C4-2B (cell line): ENCODE results near the gene CAMK2N1.

Source experiments
- CTCF ChIP-seq: fragments of 450-650 bp; conservative IDR thresholded peaks from 2 replicates; pipeline ENCODE4 v1.5.1; 2017; ENCODE audit warnings: mild to moderate bottlenecking
- ZFX ChIP-seq: fragments of 450-650 bp; IDR thresholded peaks from 2 replicates; pipeline ENCODE4 v1.6.1; 2017

GRCh38 chr1:20480951-20481617, 4.9 kb downstream of the CAMK2N1 start:
- TF ChIP-seq CTCF: no peak
- TF ChIP-seq ZFX: no peak
